Activated CD4-positive, alpha-beta T cell treated with anti-CD3 and anti-CD28 coated beads, Interleukin-2, amount 10 ng/mL, durations not matched to agents 24 days and 14 days (primary cell): ENCODE data around the gene PLK3. TPM values are rescaled to one million over a fixed set of nuclear protein-coding genes. Genes with fewer than 3 reads are reported as not detected.
"Not testable (repeated sequence)": the region's sequence is repeated elsewhere in the genome, so short reads cannot be mapped to it uniquely, and the experiment has no call there.

Source experiments
- DNase-seq: peaks from one replicate; pipeline ENCODE4 v3.0.0; 2022
- H3K27ac Mint-ChIP-seq: one replicate; pipeline ENCODE4 v1.8.0; 2022; ENCODE audit warnings: mild to moderate bottlenecking, mixed read lengths
- H3K27me3 Mint-ChIP-seq: one replicate; pipeline ENCODE4 v1.8.0; 2022; ENCODE audit warnings: mixed read lengths
- H3K36me3 Mint-ChIP-seq: one replicate; pipeline ENCODE4 v1.8.0; 2022; ENCODE audit warnings: low read depth, mild to moderate bottlenecking, mixed read lengths
- H3K4me1 Mint-ChIP-seq: one replicate; pipeline ENCODE4 v1.8.0; 2021; ENCODE audit warnings: mixed read lengths
- H3K4me3 Mint-ChIP-seq: one replicate; pipeline ENCODE4 v1.8.0; 2022; ENCODE audit warnings: mild to moderate bottlenecking, moderate library complexity, mixed read lengths
- H3K9me3 Mint-ChIP-seq: one replicate; pipeline ENCODE4 v1.8.0; 2021; ENCODE audit warnings: mixed read lengths
- intact Hi-C: fragments of 100-400 bp; cut with micrococcal nuclease; formaldehyde crosslinking; loops from one replicate; pipeline ENCODE4 v1.15.1; 2023
- total RNA-seq: library from RNA; stranded (reverse); gene quantifications from 2 replicates; pipeline ENCODE4 v1.2.3, GENCODE V29; 2022

The PLK3 gene
- total RNA-seq, 1 donor from 2014 or later: 190 TPM

GRCh38 chr1:44834328-44834727 lies 34.2 kb downstream of the PLK3 start:
- no peaks in the 10 kb centered on the region for H3K27me3 Mint-ChIP-seq
- intact Hi-C loops: loop anchor here (10.0 kb wide), 1 partner anchor 660 kb away; the partner anchor contains the start of gene TESK2
- H3K9me3 Mint-ChIP-seq: no peaks in the 10 kb centered on the region
- DNase-seq: no peak
- H3K27ac Mint-ChIP-seq: no peak overlapping the region
- no peak overlapping the region for H3K4me3 Mint-ChIP-seq
- no peaks in the 10 kb centered on the region for H3K36me3 Mint-ChIP-seq
- H3K4me1 Mint-ChIP-seq: peaks cover 14% of the 10 kb centered on the region

- peak overlapping the region; percentile 39 for H3K27ac Mint-ChIP-seq
- H3K4me3 Mint-ChIP-seq: no peak overlapping the region
- DNase-seq: peak; percentile 95
- H3K36me3 Mint-ChIP-seq: no peaks in the 10 kb centered on the region
- peaks cover 13% of the 10 kb centered on the region for H3K4me1 Mint-ChIP-seq
- no peaks in the 10 kb centered on the region for H3K27me3 Mint-ChIP-seq
- no peaks in the 10 kb centered on the region for H3K9me3 Mint-ChIP-seq
- intact Hi-C loops: loop anchor here (1.0 to 10.0 kb wide), 3 partner anchors 175 to 659 kb away; partner anchors contain the start of genes HECTD3 and TESK2
Measured at GRCh38 chr1:44835738-44836675, 35.8 kb downstream of the PLK3 start.

- H3K27ac Mint-ChIP-seq, DNase-seq, H3K9me3 Mint-ChIP-seq, H3K27me3 Mint-ChIP-seq, H3K4me3 Mint-ChIP-seq, H3K36me3 Mint-ChIP-seq: not testable (repeated sequence)
- peaks cover 12% of the 10 kb centered on the region for H3K4me1 Mint-ChIP-seq
- intact Hi-C loops: loop anchor here (10.0 kb wide), 1 partner anchor 657 kb away; the partner anchor contains the start of gene TESK2
Measured at GRCh38 chr1:44838294-44838693, 38.1 kb downstream of the PLK3 start.

- Mint-ChIP-seq H3K4me1 (peaks cover 10% of the 10 kb centered on the region), H3K4me3 (no peak overlapping the region), H3K36me3 (peaks cover 2% of the 10 kb centered on the region), H3K27ac (no peak overlapping the region), H3K27me3 (peaks cover 17% of the 10 kb centered on the region), H3K9me3 (no peaks in the 10 kb centered on the region)
- DNase-seq: no peak
- intact Hi-C loops: loop anchor here (10.0 kb wide), 1 partner anchor 655 kb away; the partner anchor contains the start of gene TESK2
Measured at GRCh38 chr1:44839576-44839975, 39.4 kb downstream of the PLK3 start.

GRCh38 chr1:44842486-44842861 lies 42.3 kb downstream of the PLK3 start:
- H3K27me3 Mint-ChIP-seq: peaks cover 20% of the 10 kb centered on the region
- no peaks in the 10 kb centered on the region for H3K9me3 Mint-ChIP-seq
- no peak overlapping the region for H3K27ac Mint-ChIP-seq
- peaks cover 11% of the 10 kb centered on the region for H3K36me3 Mint-ChIP-seq
- no peak for DNase-seq
- H3K4me3 Mint-ChIP-seq: no peak overlapping the region
- H3K4me1 Mint-ChIP-seq: no peaks in the 10 kb centered on the region
- intact Hi-C loops: no loop called here

GRCh38 chr1:44842862-44843655 lies 42.9 kb downstream of the PLK3 start, which contains the start of gene PTCH2:
TSS of gene PTCH2 (minus strand) at chr1:44843253. CDS start at chr1:44842932, 321 bp downstream.
- Mint-ChIP-seq H3K9me3 (no peaks in the 10 kb centered on the region), H3K27me3 (peaks cover 20% of the 10 kb centered on the region), H3K27ac (no peak within 1 kb of the TSS), H3K4me1 (no peaks in the 10 kb centered on the region), H3K4me3 (peak within 1 kb of the TSS; percentile 37), H3K36me3 (peaks cover 11% of the 10 kb centered on the region)
- DNase-seq: peak; percentile 63
- intact Hi-C loops: no loop called here

- Mint-ChIP-seq H3K27me3 (peaks cover 16% of the 10 kb centered on the region), H3K9me3 (no peaks in the 10 kb centered on the region), H3K36me3 (peaks cover 24% of the 10 kb centered on the region), H3K4me1 (peaks cover 5% of the 10 kb centered on the region), H3K4me3 (no peak overlapping the region), H3K27ac (no peak overlapping the region)
- DNase-seq: no peak
- intact Hi-C loops: no loop called here
Measured at GRCh38 chr1:44846985-44847384, 46.8 kb downstream of the PLK3 start.

GRCh38 chr1:44847845-44848244 lies 47.7 kb downstream of the PLK3 start:
- peaks cover 5% of the 10 kb centered on the region for H3K4me1 Mint-ChIP-seq
- no peak overlapping the region for H3K4me3 Mint-ChIP-seq
- H3K27ac Mint-ChIP-seq: no peak overlapping the region
- peaks cover 10% of the 10 kb centered on the region for H3K27me3 Mint-ChIP-seq
- H3K9me3 Mint-ChIP-seq: no peaks in the 10 kb centered on the region
- intact Hi-C loops: no loop called here
- peaks cover 25% of the 10 kb centered on the region for H3K36me3 Mint-ChIP-seq
- no peak for DNase-seq

- Mint-ChIP-seq H3K4me3 (no peak overlapping the region), H3K27me3 (peaks cover 10% of the 10 kb centered on the region), H3K27ac (no peak overlapping the region), H3K36me3 (peaks cover 29% of the 10 kb centered on the region), H3K4me1 (peaks cover 5% of the 10 kb centered on the region), H3K9me3 (no peaks in the 10 kb centered on the region)
- intact Hi-C loops: no loop called here
- no peak for DNase-seq
Measured at GRCh38 chr1:44848456-44849181, 48.4 kb downstream of the PLK3 start.

- H3K4me3 Mint-ChIP-seq: no peak overlapping the region
- intact Hi-C loops: no loop called here
- H3K27ac Mint-ChIP-seq: no peak overlapping the region
- H3K27me3 Mint-ChIP-seq: peaks cover 2% of the 10 kb centered on the region
- peaks cover 33% of the 10 kb centered on the region for H3K36me3 Mint-ChIP-seq
- H3K9me3 Mint-ChIP-seq: no peaks in the 10 kb centered on the region
- DNase-seq: no peak
- peaks cover 5% of the 10 kb centered on the region for H3K4me1 Mint-ChIP-seq
Measured at GRCh38 chr1:44849575-44850132, 49.5 kb downstream of the PLK3 start.

GRCh38 chr1:44851308-44851707 lies 51.1 kb downstream of the PLK3 start:
- intact Hi-C loops: no loop called here
- Mint-ChIP-seq H3K27me3 (no peaks in the 10 kb centered on the region), H3K4me1 (peaks cover 5% of the 10 kb centered on the region), H3K9me3 (no peaks in the 10 kb centered on the region), H3K36me3 (peaks cover 35% of the 10 kb centered on the region), H3K4me3 (no peak overlapping the region), H3K27ac (no peak overlapping the region)
- no peak for DNase-seq

- H3K27me3 Mint-ChIP-seq: no peaks in the 10 kb centered on the region
- peaks cover 5% of the 10 kb centered on the region for H3K4me1 Mint-ChIP-seq
- no peaks in the 10 kb centered on the region for H3K9me3 Mint-ChIP-seq
- no peak for DNase-seq
- H3K36me3 Mint-ChIP-seq: peaks cover 40% of the 10 kb centered on the region
- H3K4me3 Mint-ChIP-seq: no peak overlapping the region
- H3K27ac Mint-ChIP-seq: no peak overlapping the region
- intact Hi-C loops: no loop called here
Measured at GRCh38 chr1:44853201-44853600, 53.0 kb downstream of the PLK3 start.

- DNase-seq: no peak
- H3K9me3 Mint-ChIP-seq: no peaks in the 10 kb centered on the region
- intact Hi-C loops: no loop called here
- H3K27me3 Mint-ChIP-seq: no peaks in the 10 kb centered on the region
- no peak overlapping the region for H3K27ac Mint-ChIP-seq
- peaks cover 2% of the 10 kb centered on the region for H3K4me1 Mint-ChIP-seq
- H3K4me3 Mint-ChIP-seq: no peak overlapping the region
- peaks cover 35% of the 10 kb centered on the region for H3K36me3 Mint-ChIP-seq
Measured at GRCh38 chr1:44854970-44855369, 54.8 kb downstream of the PLK3 start.
